ENCODE data around the gene CACNA1C.

CACNA1C gene

DNA sequence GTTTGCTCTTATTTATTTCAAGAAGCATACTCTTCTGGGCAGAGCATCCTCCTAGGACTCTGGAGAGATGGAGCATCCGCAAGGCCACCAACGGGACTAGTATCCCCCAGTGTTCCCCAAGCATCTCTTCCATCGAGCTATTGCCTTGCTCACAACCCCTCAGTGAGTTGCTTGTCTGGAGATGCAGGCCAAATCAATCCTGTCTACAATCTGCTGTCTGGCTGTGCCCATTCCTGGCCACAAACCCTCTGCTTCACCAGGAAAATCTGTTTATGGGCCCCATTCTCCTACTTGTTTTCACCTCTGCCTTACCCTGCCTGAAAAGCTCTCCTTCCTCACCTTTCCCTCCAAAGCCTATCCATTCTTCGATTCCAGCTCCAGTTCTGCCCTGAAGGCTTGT, 219.2 kb downstream of the CACNA1C start:
- no peak overlapping the region for H3K4me3 ChIP-seq (ENCODE audit: control insufficient read depth in 1 of 7, extremely low read depth in 1 of 7, insufficient read depth in 4 of 7, low read depth in 2 of 7, low read length in 6 of 7)
- H3K9me3 ChIP-seq (ENCODE audit: control extremely low read depth in 1 of 5, control insufficient read depth in 4 of 5, insufficient read depth in 2 of 5, low read depth in 1 of 5, low read length in 4 of 5): no peaks in the 10 kb centered on the region
- no peaks in the 10 kb centered on the region for H3K4me1 ChIP-seq (ENCODE audit: control extremely low read depth in 1 of 4, control insufficient read depth in 4 of 4, insufficient read depth in 4 of 4, low read length in 3 of 4)
- 100% methylated on average over 4 of the region's 4 CpGs for WGBS (ENCODE audit: insufficient coverage)
- no peak for DNase-seq
- ChIA-PET POLR2A (no interaction called here), CTCF (interaction anchor here (4.2 kb wide), 1 partner anchor 13 kb away, joined by 20 read pairs; no protein-coding TSS in a partner anchor)
- no peaks in the 10 kb centered on the region for H3K36me3 ChIP-seq (ENCODE audit: control insufficient read depth in 4 of 4, insufficient read depth in 4 of 4, low read length in 3 of 4)
- no peaks in the 10 kb centered on the region for H3K27me3 ChIP-seq (replicated peaks in 2 of 5; ENCODE audit: control insufficient read depth in 4 of 5, insufficient read depth in 5 of 5, low read length in 4 of 5)
- H3K27ac ChIP-seq (ENCODE audit: insufficient read depth in 1 of 2, low read depth in 1 of 2, low read length in 2 of 2, poor library complexity in 1 of 2, severe bottlenecking in 2 of 2): no peak overlapping the region

GRCh38 chr12:2273288-2273687, 220.5 kb downstream of the CACNA1C start:
- WGBS (ENCODE audit: insufficient coverage): 95% methylated on average over 4 of the region's 4 CpGs
- ChIA-PET CTCF (interaction anchor here (1.2 to 4.2 kb wide), 2 partner anchors 11 to 20 kb away, joined by 3 to 20 read pairs; no protein-coding TSS in a partner anchor), POLR2A (no interaction called here)
- no peaks in the 10 kb centered on the region for H3K4me1 ChIP-seq (ENCODE audit: control extremely low read depth in 1 of 4, control insufficient read depth in 4 of 4, insufficient read depth in 4 of 4, low read length in 3 of 4)
- no peaks in the 10 kb centered on the region for H3K27me3 ChIP-seq (replicated peaks in 2 of 5; ENCODE audit: control insufficient read depth in 4 of 5, insufficient read depth in 5 of 5, low read length in 4 of 5)
- no peak for DNase-seq
- H3K27ac ChIP-seq (ENCODE audit: insufficient read depth in 1 of 2, low read depth in 1 of 2, low read length in 2 of 2, poor library complexity in 1 of 2, severe bottlenecking in 2 of 2): no peak overlapping the region
- no peaks in the 10 kb centered on the region for H3K36me3 ChIP-seq (ENCODE audit: control insufficient read depth in 4 of 4, insufficient read depth in 4 of 4, low read length in 3 of 4)
- H3K4me3 ChIP-seq (ENCODE audit: control insufficient read depth in 1 of 7, extremely low read depth in 1 of 7, insufficient read depth in 4 of 7, low read depth in 2 of 7, low read length in 6 of 7): no peak overlapping the region
- no peaks in the 10 kb centered on the region for H3K9me3 ChIP-seq (ENCODE audit: control extremely low read depth in 1 of 5, control insufficient read depth in 4 of 5, insufficient read depth in 2 of 5, low read depth in 1 of 5, low read length in 4 of 5)

DNA sequence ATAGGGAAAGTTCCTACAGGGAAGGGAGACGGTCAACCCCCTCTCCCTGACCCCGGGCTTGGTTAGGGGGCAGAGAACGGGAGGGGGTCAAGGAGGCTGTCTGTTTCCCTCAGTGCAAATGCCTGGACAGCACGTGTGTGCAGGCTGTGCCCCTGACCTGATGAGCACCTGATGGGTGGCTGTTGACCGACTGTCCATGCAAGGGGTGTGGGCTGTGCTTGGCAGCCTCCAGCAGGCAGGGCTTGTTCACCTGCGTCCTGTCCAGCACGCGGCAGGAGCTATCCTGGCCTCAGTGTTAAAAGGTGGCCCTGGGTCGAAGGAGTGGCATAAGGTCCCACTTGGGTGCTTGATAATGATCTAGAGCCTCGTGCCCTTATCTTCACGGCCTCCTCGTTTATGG, 221.0 kb downstream of the CACNA1C start:
- H3K27ac ChIP-seq (ENCODE audit: insufficient read depth in 1 of 2, low read depth in 1 of 2, low read length in 2 of 2, poor library complexity in 1 of 2, severe bottlenecking in 2 of 2): no peak overlapping the region
- H3K27me3 ChIP-seq (replicated peaks in 2 of 5; ENCODE audit: control insufficient read depth in 4 of 5, insufficient read depth in 5 of 5, low read length in 4 of 5): no peaks in the 10 kb centered on the region
- CTCF ChIA-PET: interaction anchor here (0.8 to 4.2 kb wide), 3 partner anchors 9 to 20 kb away, joined by 3 to 20 read pairs (median 5); no protein-coding TSS in a partner anchor
- no peak for DNase-seq
- H3K4me1 ChIP-seq (ENCODE audit: control extremely low read depth in 1 of 4, control insufficient read depth in 4 of 4, insufficient read depth in 4 of 4, low read length in 3 of 4): no peaks in the 10 kb centered on the region
- 96% methylated on average over 11 of the region's 12 CpGs for WGBS (ENCODE audit: insufficient coverage)
- POLR2A ChIA-PET: no interaction called here
- H3K36me3 ChIP-seq (ENCODE audit: control insufficient read depth in 4 of 4, insufficient read depth in 4 of 4, low read length in 3 of 4): no peaks in the 10 kb centered on the region
- H3K4me3 ChIP-seq (ENCODE audit: control insufficient read depth in 1 of 7, extremely low read depth in 1 of 7, insufficient read depth in 4 of 7, low read depth in 2 of 7, low read length in 6 of 7): no peak overlapping the region
- H3K9me3 ChIP-seq (ENCODE audit: control extremely low read depth in 1 of 5, control insufficient read depth in 4 of 5, insufficient read depth in 2 of 5, low read depth in 1 of 5, low read length in 4 of 5): no peaks in the 10 kb centered on the region

- Histone ChIP-seq H3K27ac (ENCODE audit: insufficient read depth in 1 of 2, low read depth in 1 of 2, low read length in 2 of 2, poor library complexity in 1 of 2, severe bottlenecking in 2 of 2) (no peak overlapping the region), H3K4me1 (ENCODE audit: control extremely low read depth in 1 of 4, control insufficient read depth in 4 of 4, insufficient read depth in 4 of 4, low read length in 3 of 4) (no peaks in the 10 kb centered on the region), H3K36me3 (ENCODE audit: control insufficient read depth in 4 of 4, insufficient read depth in 4 of 4, low read length in 3 of 4) (no peaks in the 10 kb centered on the region), H3K9me3 (ENCODE audit: control extremely low read depth in 1 of 5, control insufficient read depth in 4 of 5, insufficient read depth in 2 of 5, low read depth in 1 of 5, low read length in 4 of 5) (no peaks in the 10 kb centered on the region), H3K4me3 (ENCODE audit: control insufficient read depth in 1 of 7, extremely low read depth in 1 of 7, insufficient read depth in 4 of 7, low read depth in 2 of 7, low read length in 6 of 7) (no peak overlapping the region), H3K27me3 (replicated peaks in 2 of 5; ENCODE audit: control insufficient read depth in 4 of 5, insufficient read depth in 5 of 5, low read length in 4 of 5) (no peaks in the 10 kb centered on the region)
- 100% methylated on average over 4 of the region's 7 CpGs for WGBS (ENCODE audit: insufficient coverage)
- ChIA-PET POLR2A (no interaction called here), CTCF (interaction anchor here (0.8 to 4.2 kb wide), 3 partner anchors 8 to 12 kb away, joined by 3 to 20 read pairs (median 5); no protein-coding TSS in a partner anchor)
- no peak for DNase-seq
Measured at GRCh38 chr12:2274733-2275132, 221.9 kb downstream of the CACNA1C start.

DNA sequence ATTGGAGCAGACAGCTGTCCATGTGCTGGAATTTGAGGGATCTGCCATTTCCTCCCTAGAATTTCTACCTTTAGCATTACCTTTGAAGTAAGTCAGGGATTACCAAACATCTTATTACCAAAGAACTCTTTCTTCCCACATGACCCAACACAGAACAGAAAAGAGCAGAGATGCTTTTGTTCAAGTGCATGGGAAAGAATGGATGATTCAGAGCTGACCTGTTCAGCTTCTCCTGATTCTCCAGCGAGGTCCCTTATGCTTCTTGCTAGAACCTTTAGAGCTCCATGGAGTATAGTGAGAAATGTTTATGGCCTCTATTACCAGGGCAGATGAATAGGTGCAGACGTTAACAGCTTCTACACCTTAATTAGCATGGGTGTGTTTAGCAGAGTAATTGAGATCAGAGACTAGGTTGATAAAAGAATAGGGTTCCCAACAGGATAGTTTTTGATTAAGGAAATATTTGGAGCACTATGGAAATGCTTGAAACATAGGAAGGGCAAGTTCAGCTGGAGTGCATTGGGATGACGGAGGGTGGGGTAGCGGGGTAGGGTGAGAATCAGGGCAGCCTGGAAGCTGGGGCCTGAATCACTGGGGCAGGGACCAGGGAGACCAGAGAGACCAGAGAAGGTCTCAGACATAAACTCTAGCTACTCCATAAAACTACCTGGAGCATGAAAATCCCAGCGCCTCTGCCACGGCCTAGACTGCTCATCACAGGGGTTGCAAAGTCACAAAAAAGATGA, 223.7 kb downstream of the CACNA1C start:
- POLR2A ChIA-PET: interaction anchor here (1.2 kb wide), 1 partner anchor 12 kb away, joined by 3 read pairs; no protein-coding TSS in a partner anchor

DNA sequence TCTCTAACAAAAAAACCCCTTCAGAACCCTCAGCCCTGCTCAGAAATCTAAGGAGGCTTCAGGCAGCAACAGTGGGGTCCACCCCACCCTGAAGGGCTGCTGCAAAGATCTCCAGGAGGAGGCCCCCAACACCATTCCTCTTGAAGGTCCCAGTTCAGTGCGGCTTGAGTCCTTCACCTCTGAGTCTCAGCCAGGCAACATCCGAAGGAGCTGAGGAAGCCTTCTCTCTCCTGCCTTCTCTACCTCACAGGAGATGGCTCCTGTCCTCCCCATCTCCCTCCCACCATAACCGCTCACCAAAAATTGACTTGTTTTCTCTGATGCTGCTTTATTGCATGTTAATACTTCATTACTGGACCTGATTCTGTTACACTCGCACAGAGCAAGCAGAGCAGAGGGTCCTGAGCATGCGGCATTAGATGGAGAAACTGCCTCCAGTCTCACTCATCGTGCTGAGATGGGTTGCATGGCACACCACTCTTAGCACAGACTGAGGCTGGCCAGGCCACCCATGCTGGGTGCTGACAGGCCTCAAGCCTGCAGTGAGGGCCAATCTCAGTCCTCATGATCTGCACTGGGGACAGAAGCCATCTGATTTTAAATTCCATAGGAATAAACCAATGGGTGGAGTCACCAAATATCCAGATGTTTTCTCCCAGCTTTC, 224.8 kb downstream of the CACNA1C start:
- no peaks in the 10 kb centered on the region for H3K36me3 ChIP-seq (ENCODE audit: control insufficient read depth in 4 of 4, insufficient read depth in 4 of 4, low read length in 3 of 4)
- DNase-seq: no peak
- no peaks in the 10 kb centered on the region for H3K27me3 ChIP-seq (replicated peaks in 2 of 5; ENCODE audit: control insufficient read depth in 4 of 5, insufficient read depth in 5 of 5, low read length in 4 of 5)
- no peak overlapping the region for H3K4me3 ChIP-seq (ENCODE audit: control insufficient read depth in 1 of 7, extremely low read depth in 1 of 7, insufficient read depth in 4 of 7, low read depth in 2 of 7, low read length in 6 of 7)
- peaks cover under 1 to 6% (median 4%) of the 10 kb centered on the region in 4 experiments for H3K4me1 ChIP-seq (ENCODE audit: control extremely low read depth in 1 of 4, control insufficient read depth in 4 of 4, insufficient read depth in 4 of 4, low read length in 3 of 4)
- POLR2A ChIA-PET: interaction anchor here (1.2 kb wide), 1 partner anchor 11 kb away, joined by 3 read pairs; no protein-coding TSS in a partner anchor
- H3K9me3 ChIP-seq (ENCODE audit: control extremely low read depth in 1 of 5, control insufficient read depth in 4 of 5, insufficient read depth in 2 of 5, low read depth in 1 of 5, low read length in 4 of 5): peaks cover 0 to 5% (median 2%) of the 10 kb centered on the region in 5 experiments
- 100% methylated on average over 6 of the region's 6 CpGs for WGBS (ENCODE audit: insufficient coverage)
- CTCF ChIA-PET: interaction anchor here (1.0 to 1.5 kb wide), 2 partner anchors 8 to 11 kb away, joined by 3 to 7 read pairs; no protein-coding TSS in a partner anchor
- H3K27ac ChIP-seq (ENCODE audit: insufficient read depth in 1 of 2, low read depth in 1 of 2, low read length in 2 of 2, poor library complexity in 1 of 2, severe bottlenecking in 2 of 2): no peak overlapping the region

More for the DNA sequence above, 223.7 kb downstream of the CACNA1C start:
- no peak for DNase-seq
- CTCF ChIA-PET: interaction anchor here (0.8 to 1.5 kb wide), 4 partner anchors 9 to 131 kb away, joined by 3 to 7 read pairs (median 3); no protein-coding TSS in a partner anchor
- Histone ChIP-seq H3K27ac (ENCODE audit: insufficient read depth in 1 of 2, low read depth in 1 of 2, low read length in 2 of 2, poor library complexity in 1 of 2, severe bottlenecking in 2 of 2) (no peak overlapping the region), H3K9me3 (ENCODE audit: control extremely low read depth in 1 of 5, control insufficient read depth in 4 of 5, insufficient read depth in 2 of 5, low read depth in 1 of 5, low read length in 4 of 5) (peaks cover 0 to 5% (median 2%) of the 10 kb centered on the region in 5 experiments), H3K27me3 (replicated peaks in 2 of 5; ENCODE audit: control insufficient read depth in 4 of 5, insufficient read depth in 5 of 5, low read length in 4 of 5) (no peaks in the 10 kb centered on the region), H3K36me3 (ENCODE audit: control insufficient read depth in 4 of 4, insufficient read depth in 4 of 4, low read length in 3 of 4) (no peaks in the 10 kb centered on the region), H3K4me1 (ENCODE audit: control extremely low read depth in 1 of 4, control insufficient read depth in 4 of 4, insufficient read depth in 4 of 4, low read length in 3 of 4) (no peaks in the 10 kb centered on the region), H3K4me3 (ENCODE audit: control insufficient read depth in 1 of 7, extremely low read depth in 1 of 7, insufficient read depth in 4 of 7, low read depth in 2 of 7, low read length in 6 of 7) (no peak overlapping the region)
- WGBS (ENCODE audit: insufficient coverage): 100% methylated on average over 4 of the region's 6 CpGs

DNA sequence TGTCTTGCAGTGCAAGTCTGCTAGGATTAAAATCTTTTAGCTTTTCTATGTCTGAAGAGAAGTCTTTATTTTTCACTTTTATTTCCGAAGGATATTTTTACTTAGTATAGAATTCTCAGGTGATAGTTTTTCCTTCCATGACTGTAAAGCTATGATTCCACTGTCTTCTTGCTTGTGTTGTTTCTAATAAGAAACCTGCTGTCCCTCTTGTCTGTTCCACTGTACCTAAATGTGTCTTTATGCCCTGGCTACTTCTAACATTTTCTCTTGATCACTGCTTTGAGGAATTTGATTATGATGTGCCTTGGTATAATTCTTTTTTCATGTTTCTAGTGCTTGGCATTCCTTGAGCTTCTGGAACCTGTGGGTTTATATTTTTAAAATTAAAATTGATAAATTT, 228.7 kb downstream of the CACNA1C start:
- CTCF ChIA-PET: interaction anchor here (0.9 kb wide), 1 partner anchor 224 kb away, joined by 4 read pairs; no protein-coding TSS in a partner anchor
- POLR2A ChIA-PET: no interaction called here
- Histone ChIP-seq H3K27ac (ENCODE audit: insufficient read depth in 1 of 2, low read depth in 1 of 2, low read length in 2 of 2, poor library complexity in 1 of 2, severe bottlenecking in 2 of 2) (no peak overlapping the region), H3K27me3 (replicated peaks in 2 of 5; ENCODE audit: control insufficient read depth in 4 of 5, insufficient read depth in 5 of 5, low read length in 4 of 5) (no peaks in the 10 kb centered on the region), H3K4me1 (ENCODE audit: control extremely low read depth in 1 of 4, control insufficient read depth in 4 of 4, insufficient read depth in 4 of 4, low read length in 3 of 4) (peaks cover 2 to 41% (median 36%) of the 10 kb centered on the region in 4 experiments), H3K4me3 (ENCODE audit: control insufficient read depth in 1 of 7, extremely low read depth in 1 of 7, insufficient read depth in 4 of 7, low read depth in 2 of 7, low read length in 6 of 7) (no peak overlapping the region), H3K36me3 (ENCODE audit: control insufficient read depth in 4 of 4, insufficient read depth in 4 of 4, low read length in 3 of 4) (no peaks in the 10 kb centered on the region), H3K9me3 (ENCODE audit: control extremely low read depth in 1 of 5, control insufficient read depth in 4 of 5, insufficient read depth in 2 of 5, low read depth in 1 of 5, low read length in 4 of 5) (peaks cover 0 to 5% (median 2%) of the 10 kb centered on the region in 5 experiments)
- DNase-seq: no peak
- WGBS (ENCODE audit: insufficient coverage): no CpG with 5 or more reads among the region's 1 CpG

Data from common myeloid progenitor, CD34-positive (primary cell).